HS-27A (cell line): Measurements from ENCODE around the gene NPIPB6.

Source experiments
- DNase-seq: peaks from one replicate; pipeline ENCODE4 v3.0.0-alpha.2; 2012; ENCODE audit warnings: low read depth, missing footprints

The NPIPB6 gene

GRCh38 chr16:28324235-28324886 is 38.9 kb downstream of the NPIPB6 start:
- no peak for DNase-seq

- DNase-seq, result no peak
These were observed 41.5 kb downstream of the NPIPB6 start for GRCh38 chr16:28321700-28322411.

GRCh38 chr16:28320741-28321140 is 42.6 kb downstream of the NPIPB6 start:
- no peak for DNase-seq

GRCh38 chr16:28320023-28320561 is 43.2 kb downstream of the NPIPB6 start:
- DNase-seq, result no peak

DNA sequence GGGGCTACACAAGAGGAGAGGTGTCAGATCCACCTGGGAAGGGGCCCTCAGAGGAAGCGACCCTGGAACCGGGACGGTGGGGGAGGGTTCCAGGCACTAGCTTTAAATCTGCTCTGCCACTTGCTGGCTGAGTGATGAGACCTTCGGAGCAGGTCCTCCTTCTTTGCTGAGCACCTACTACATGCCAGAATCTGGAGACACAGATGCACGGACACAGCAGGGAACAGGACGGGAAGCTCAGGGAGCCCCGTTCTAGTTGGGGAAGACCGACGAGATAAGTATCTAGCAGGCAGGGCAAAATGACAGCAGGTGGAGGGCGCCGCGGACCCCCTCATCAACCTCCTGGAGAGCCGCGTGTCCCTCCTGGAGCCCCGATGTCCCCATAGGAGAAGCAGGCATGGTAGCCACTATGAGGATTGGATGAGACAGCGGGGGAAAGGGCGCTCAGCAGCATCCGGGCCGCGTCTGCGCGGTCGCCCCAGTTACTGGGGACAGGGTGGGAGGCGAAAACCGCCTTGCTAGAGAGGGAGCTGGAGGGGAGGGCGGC is 43.8 kb downstream of the NPIPB6 start:
- DNase-seq, result no peak

DNA sequence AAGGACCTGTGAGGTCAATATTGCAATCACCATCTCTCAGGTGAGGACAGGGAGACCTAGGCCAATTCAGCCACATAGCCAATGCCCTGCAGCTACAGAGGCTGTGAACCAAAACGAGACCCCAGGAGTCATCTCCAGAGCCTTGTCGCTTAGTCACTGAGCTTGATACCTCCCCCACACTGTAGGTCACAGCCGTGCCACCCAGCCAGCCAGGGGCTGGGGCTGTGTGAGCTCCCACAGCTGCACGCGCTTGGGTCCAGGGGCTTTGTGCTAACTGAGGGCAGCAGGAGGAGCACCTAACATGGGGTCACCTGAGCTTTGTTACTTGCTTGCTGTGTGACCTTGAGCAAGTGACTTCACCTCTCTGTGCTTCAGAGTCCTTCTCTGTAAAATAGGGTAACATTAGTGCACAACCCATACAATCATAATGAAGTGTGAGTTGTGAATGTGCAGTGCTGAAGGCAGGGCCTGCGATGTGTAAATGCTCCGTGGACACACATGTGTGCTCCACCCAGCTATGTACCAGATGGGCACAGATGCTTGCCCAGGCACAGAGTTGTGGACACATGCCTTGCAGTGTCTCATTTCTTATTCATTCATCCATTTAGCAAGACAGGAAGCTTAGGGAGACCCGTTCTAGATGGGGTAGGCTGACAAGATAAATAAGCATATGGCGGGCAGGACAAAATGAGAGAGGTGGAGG is 45.1 kb downstream of the NPIPB6 start:
- DNase-seq, result no peak

- no peak for DNase-seq
These were observed 46.0 kb downstream of the NPIPB6 start for GRCh38 chr16:28317040-28317880.

DNA sequence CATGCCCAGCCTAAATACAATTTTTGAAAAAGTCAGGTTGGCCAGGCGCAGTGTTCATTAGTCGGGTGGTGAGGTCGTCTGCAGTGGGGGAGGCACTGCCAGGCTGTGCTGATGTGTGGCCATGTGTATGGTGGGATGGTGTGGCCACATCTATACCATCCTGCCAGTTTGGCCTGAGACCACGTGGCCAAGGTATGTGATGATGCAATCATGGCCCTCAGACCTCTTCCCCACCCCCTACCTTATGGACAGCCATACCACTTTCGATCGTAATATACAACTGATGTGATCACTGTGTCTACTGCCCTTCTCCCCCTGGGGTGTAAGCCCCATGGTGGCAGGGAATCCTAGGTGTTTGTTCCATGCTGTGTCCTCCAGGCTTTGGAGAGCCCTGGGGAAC is 47.3 kb downstream of the NPIPB6 start:
- no peak for DNase-seq

DNA sequence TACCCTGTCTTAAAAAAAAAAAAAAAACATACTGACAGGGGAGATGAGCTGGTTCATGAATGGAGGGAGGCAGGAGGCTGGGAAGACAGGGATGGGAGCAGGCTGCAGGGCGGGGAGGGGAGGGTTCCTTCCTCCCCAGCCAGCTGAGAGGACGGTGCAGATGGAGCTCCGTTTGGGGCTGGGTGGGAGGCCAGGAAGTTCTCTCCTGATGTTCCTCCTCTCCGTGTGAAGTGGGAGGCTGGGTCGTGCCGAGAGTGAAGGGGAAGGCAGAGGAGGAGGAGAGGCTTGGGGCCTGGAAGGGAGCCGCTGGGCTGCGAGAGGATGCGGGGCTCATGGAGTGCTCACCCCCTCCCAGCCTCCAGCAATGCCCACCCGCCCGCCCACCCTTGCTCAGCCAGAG is 49.7 kb downstream of the NPIPB6 start:
- no peak for DNase-seq

DNA sequence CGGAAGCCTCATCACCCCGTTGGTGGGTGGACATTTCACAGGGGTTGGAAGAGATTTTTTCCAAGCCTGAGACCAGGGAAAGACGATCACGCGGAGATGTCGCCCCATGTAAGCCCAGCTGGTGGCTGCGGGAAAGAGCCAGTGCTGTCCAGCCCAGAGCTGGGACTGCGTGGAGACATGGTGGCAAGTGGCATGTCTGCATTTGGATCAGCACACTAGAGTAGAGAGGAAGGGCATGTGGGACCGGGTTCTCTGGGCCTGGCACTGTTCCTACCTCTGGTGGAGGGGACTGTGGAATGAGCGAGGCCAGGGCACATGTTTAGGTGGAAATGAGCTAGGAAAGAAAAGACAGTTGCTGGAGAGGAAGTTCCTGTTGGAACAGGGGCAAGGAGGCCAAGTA is 51.0 kb downstream of the NPIPB6 start:
- no peak for DNase-seq

DNA sequence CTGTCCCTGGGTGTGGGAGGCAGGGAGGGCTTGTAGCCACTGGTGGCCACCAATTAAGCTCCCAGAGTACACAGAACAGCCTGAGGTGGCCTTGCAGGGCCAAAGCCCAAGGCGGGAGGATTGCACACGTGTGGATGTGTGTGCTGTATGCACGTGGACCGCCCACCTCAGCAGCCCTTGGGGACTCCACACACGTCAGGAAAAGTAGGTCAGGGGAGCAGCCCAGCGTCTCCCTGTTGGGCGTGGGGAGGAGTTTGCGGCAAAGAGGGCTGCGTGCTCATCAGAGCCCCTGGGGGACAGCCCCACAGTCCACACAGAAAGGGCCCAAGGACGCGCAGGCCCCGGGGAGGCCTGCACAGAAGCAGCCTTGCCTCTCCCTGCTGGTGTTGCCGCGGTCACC is 51.4 kb downstream of the NPIPB6 start:
- DNase-seq, result no peak

- DNase-seq, result no peak
These were observed 51.9 kb downstream of the NPIPB6 start for GRCh38 chr16:28311413-28311812.

DNA sequence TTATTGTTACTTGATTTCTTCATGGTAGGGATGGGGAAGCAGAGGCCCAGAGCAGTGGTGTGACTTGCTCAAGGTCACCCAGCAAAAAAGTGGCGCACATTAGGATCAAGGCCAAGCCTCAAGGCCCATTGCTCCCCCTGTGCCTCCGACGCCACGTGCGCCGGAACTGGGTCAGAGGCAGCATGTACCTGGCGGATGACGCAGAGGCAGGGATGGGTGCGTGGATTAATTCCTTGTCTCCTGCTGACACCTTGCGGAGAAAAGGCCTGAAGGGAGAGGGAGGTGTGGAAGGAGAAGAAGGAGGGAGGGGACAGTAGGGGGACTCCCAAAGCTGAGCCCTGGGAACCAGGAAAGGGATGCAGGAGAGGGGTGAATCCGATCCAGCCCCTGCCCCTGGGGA is 52.5 kb downstream of the NPIPB6 start:
- DNase-seq, result no peak

DNA sequence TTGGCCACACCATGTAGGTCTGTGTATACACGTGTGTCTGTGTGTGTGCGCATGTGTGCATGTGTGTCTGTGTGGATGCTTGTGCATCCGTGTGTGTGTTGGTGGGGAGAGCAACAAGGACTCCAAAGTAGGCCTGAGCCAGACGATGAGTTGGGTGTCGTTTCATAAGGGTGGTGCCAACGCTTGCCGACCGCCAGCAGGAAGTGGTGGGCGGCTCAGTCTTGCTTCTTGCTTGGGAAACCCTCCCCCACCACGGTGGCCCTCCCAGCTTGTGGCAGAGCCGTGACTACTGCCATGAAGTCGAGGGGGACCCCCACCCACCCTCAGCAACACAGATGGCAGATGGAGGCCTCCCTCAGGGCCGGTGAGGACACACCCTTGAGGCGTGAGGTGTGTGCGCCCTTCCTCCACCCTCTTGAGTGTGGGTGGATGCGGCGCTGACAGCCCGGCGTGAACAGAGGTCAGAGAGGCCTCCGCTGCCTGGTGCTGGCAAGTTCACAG is 53.4 kb downstream of the NPIPB6 start:
- no peak for DNase-seq

- no peak for DNase-seq
These were observed 54.3 kb downstream of the NPIPB6 start for GRCh38 chr16:28308794-28309584.

DNA sequence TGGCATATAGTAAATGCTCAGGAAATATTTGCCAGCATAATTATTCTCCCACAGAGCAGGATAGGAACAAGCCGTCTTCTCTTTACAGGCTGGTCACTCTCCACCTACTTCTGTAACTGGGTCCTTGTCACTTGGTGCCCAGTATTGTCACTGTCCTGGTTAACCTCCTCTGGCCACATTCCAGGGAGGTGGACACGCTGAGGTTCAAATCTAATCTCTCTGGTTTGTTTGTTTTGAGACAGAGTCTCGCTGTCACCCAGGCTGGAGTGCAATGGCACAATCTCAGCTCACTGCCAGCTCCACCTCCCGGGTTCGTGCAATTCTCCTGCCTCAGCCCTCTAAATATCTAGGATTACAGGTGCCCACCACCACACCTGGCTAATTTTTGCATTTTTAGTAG is 55.4 kb downstream of the NPIPB6 start:
- no peak for DNase-seq

DNA sequence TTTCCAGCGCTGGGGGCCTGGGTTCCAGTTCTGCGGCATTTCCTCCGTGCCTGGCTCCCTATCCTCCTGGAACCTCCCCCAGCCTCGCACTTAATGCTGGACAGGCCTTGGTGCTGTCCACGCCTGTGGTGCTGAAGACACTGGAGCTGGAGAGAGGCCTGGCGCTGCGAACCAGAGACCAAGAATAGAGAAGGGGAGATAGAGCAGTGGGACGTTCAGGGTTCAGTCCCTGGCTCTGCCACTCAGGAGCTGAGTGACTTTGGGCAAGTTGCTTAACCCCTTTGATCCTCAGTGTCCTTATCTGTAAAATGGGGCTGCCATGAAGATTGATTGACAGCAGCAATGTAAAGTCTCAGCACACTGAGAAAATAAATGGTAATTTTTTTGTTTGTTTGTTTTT is 59.1 kb downstream of the NPIPB6 start:
- DNase-seq, result no peak

DNA sequence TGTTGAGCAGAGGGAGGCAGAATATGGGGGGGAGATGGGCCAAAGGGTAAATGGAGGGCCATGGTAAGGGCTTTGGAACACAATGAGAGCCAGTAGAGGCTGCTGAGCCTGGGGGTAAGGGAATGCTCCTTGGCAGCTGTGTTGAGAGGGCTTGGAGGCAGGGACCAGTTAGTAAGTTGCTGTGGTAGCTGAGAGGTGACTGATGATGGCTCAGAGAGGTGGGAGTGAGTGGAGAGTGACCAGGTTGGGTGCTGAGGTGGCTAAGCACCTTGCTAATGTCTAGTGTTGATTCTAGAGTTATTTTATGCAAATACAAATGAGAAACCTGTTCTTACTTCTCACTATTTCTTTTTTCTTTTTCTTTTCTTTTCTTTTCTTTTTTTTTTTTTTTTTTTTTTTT is 60.2 kb downstream of the NPIPB6 start:
- DNase-seq, result no peak

GRCh38 chr16:28301620-28302019 is 61.7 kb downstream of the NPIPB6 start:
- DNase-seq, result no peak

DNA sequence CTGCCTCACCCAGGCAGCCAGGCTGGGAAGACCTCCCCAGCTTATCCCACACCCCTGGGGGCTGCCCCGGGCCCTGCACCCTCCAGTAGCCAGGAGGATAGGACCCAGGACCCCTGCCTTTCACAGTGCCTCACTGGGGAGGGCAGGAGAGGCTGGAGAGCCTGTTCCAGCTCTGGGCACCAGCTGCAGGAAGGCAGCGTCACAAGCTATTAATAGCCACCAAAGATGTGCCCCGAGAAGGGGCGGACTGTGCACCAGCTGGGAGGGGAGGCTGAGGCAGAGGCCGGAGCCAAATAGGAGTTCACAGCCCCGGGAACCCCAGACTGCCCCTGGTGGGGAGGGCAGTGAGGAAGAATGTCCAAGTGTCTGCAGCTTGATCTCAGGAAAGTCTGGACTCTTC is 62.2 kb downstream of the NPIPB6 start:
- DNase-seq, result no peak

DNA sequence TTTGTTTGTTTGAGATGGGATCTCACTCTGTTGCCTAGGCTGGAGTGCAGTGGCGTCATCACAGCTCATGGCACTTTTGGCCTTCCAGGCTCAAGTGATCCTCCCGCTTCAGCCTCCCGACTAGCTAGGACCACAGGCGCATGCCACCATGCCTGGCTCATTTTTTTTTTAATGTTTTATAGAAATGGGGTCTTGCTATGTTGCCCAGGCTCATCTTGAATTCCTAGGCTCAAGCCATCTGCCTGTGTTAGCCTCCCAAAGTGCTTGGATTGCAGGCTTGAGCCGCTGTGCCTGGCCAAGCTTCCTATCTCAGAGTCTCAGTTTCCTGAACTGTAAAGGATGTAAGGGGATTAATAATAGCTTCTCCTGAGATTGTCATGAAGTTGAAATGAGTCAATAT is 63.0 kb downstream of the NPIPB6 start:
- no peak for DNase-seq
